ENCODE measurements around the gene ABCF2. TPM values are rescaled to one million over a fixed set of nuclear protein-coding genes. Genes with fewer than 3 reads are reported as not detected.

ABCF2 gene
- total RNA-seq, 1 donor: 70.0 TPM

- TF ChIP-seq CTCF (IDR thresholded peaks at IDR 0.05; ENCODE audit: insufficient read depth, low read depth, low read length): no peak
- no peak overlapping the region for H3K4me3 ChIP-seq (ENCODE audit: low read depth, low read length)
- no peak for DNase-seq (ENCODE audit: low read depth)
These were observed 8.8 kb downstream of the ABCF2 start for GRCh38 chr7:151218170-151218569.

- no peak for DNase-seq (ENCODE audit: low read depth)
- no peak for TF ChIP-seq CTCF (IDR thresholded peaks at IDR 0.05; ENCODE audit: insufficient read depth, low read depth, low read length)
- no peak overlapping the region for H3K4me3 ChIP-seq (ENCODE audit: low read depth, low read length)
These were observed 11.6 kb downstream of the ABCF2 start for GRCh38 chr7:151215396-151215795.

GRCh38 chr7:151213826-151214225, 13.2 kb downstream of the ABCF2 start:
- no peak for TF ChIP-seq CTCF (IDR thresholded peaks at IDR 0.05; ENCODE audit: insufficient read depth, low read depth, low read length)
- DNase-seq (ENCODE audit: low read depth): no peak
- H3K4me3 ChIP-seq (ENCODE audit: low read depth, low read length): no peak overlapping the region

GRCh38 chr7:151212626-151213025, 14.4 kb downstream of the ABCF2 start:
- DNase-seq (ENCODE audit: low read depth): no peak
- TF ChIP-seq CTCF (IDR thresholded peaks at IDR 0.05; ENCODE audit: insufficient read depth, low read depth, low read length): no peak
- H3K4me3 ChIP-seq (ENCODE audit: low read depth, low read length): no peak overlapping the region

- DNase-seq (ENCODE audit: low read depth): no peak
These were observed 15.7 kb downstream of the ABCF2 start for GRCh38 chr7:151211155-151211772.

GRCh38 chr7:151210087-151210854, 16.7 kb downstream of the ABCF2 start, which contains the start of gene H2BK1:
H2BK1 (minus strand) TSS chr7:151210488; CDS start chr7:151210318, 170 bp downstream.
- H3K4me3 ChIP-seq (ENCODE audit: low read depth, low read length): no peak within 1 kb of the TSS
- DNase-seq (ENCODE audit: low read depth): no peak
- TF ChIP-seq CTCF (IDR thresholded peaks at IDR 0.05; ENCODE audit: insufficient read depth, low read depth, low read length): no peak

More at GRCh38 chr7:151211155-151211772, 15.7 kb downstream of the ABCF2 start:
- H3K4me3 ChIP-seq (ENCODE audit: low read depth, low read length): no peak overlapping the region
- no peak for TF ChIP-seq CTCF (IDR thresholded peaks at IDR 0.05; ENCODE audit: insufficient read depth, low read depth, low read length)

Measured in fibroblast of villous mesenchyme (primary cell).